Stomach (tissue), 9 donors: ENCODE results near the gene IL17A. TPM values are rescaled to one million over a fixed set of nuclear protein-coding genes. Genes with fewer than 3 reads are reported as not detected.
A peak's percentile ranks its signal among the peaks of the same experiment; 100 is the strongest.

Experiments
- DNase-seq, 2 donors: peaks; one replicate each; pipeline versions ENCODE4 v3.0.0 to v3.0.0-alpha.2; 2013 to 2019
- H3K27ac ChIP-seq, 5 donors: fragments of 200-600 bp in 4 of 5; sonication (generic) in 4 of 5; one replicate each; pipeline ENCODE4 v1.5.1; 2013 to 2019; ENCODE audit warnings: mild to moderate bottlenecking in 1 of 5, moderate library complexity in 1 of 5
- H3K27me3 ChIP-seq, 3 donors: fragments of 200-600 bp; sonication (generic); one replicate each; pipeline ENCODE4 v1.5.1; 2017 to 2019; ENCODE audit warnings: mixed run types in 1 of 3
- H3K36me3 ChIP-seq, 4 donors: fragments of 200-600 bp; sonication (generic); 1 replicate in 3 of 4; 2 replicates in 1 of 4; pipeline ENCODE4 v1.5.1; 2016 to 2019
- H3K4me1 ChIP-seq, 4 donors: fragments of 200-600 bp; sonication (generic); one replicate each; pipeline ENCODE4 v1.5.1; 2016 to 2019
- H3K4me3 ChIP-seq, 4 donors: fragments of 200-600 bp; sonication (generic) in 3 of 4; one replicate each; pipeline ENCODE4 v1.5.1; 2016 to 2019; ENCODE audit warnings: mild to moderate bottlenecking in 1 of 4
- H3K9me3 ChIP-seq, 4 donors: fragments of 200-600 bp; sonication (generic); one replicate each; pipeline ENCODE4 v1.5.1; 2016 to 2019
- EP300 ChIP-seq: sonication (generic); formaldehyde crosslinking; IDR thresholded peaks from one replicate; pipeline ENCODE4 v1.6.1; 2017; ENCODE audit warnings: antibody characterized with exemption
- POLR2A ChIP-seq, 4 donors: fragments of 450-650 bp; IDR thresholded peaks; one replicate each; pipeline ENCODE4 v1.6.1; 2016; ENCODE audit warnings: antibody characterized with exemption in 4 of 4, control low read depth in 2 of 4, mild to moderate bottlenecking in 1 of 4, moderate library complexity in 1 of 4
- POLR2AphosphoS5 ChIP-seq, 3 donors: sonication (generic); formaldehyde crosslinking; IDR thresholded peaks; one replicate each; pipeline ENCODE4 v1.6.1; 2016; ENCODE audit warnings: antibody characterized with exemption in 3 of 3
- whole genome bisulfite sequencing, 5 donors: extraction: QIAGEN DNeasy Blood & Tissue Kit in 3 of 5; methylation state at CpG; one replicate each; pipeline versions ENCODE4 v1.1.5 to v1.1.7; 2013 to 2018; 5-methylcytosine and 5-hydroxymethylcytosine counted together
- intact Hi-C: fragments of 100-400 bp; cut with DNase I; formaldehyde crosslinking; loops from one replicate; pipeline ENCODE4 v1.15.1; 2023; ENCODE audit warnings: low total_unique reads
- polyA plus RNA-seq, 3 donors: library from polyadenylated mRNA; stranded (reverse); fragments of 200-250 nt; gene quantifications; one replicate each; pipeline ENCODE4 v1.2.3, GENCODE V29; 2013
- total RNA-seq, 5 donors: library from RNA; depleted of rRNA; stranded (reverse); fragments of >200 nt; gene quantifications; one replicate each; pipeline versions ENCODE4 v1.1.0 to v1.2.3, GENCODE V29; 2014 to 2016
- TF ChIP-seq, protein P1 (sequence below), 7 experiments: fragments of 450-650 bp in 4 of 7; fragments of 200-600 bp in 3 of 7; sonication (generic) in 3 of 7; IDR thresholded peaks; one replicate each; pipeline ENCODE4 v1.5.1; 2016 to 2019; ENCODE audit warnings: antibody characterized with exemption in 7 of 7, control low read depth in 2 of 7, mild to moderate bottlenecking in 1 of 7
- donor health status: healthy with polysubstance abuse.
- donor health status: Bipolar disorder and iron deficiency.
- donor health status: healthy.

IL17A gene
- total and polyA plus RNA-seq, 8 donors, result 0.08 TPM; not detected in 7

GRCh38 chr6:52149076-52149475, 37.1 kb upstream of the IL17A start:
- Histone ChIP-seq H3K27ac (no peak overlapping the region), H3K4me1 (no peaks in the 10 kb centered on the region), H3K36me3 (no peaks in the 10 kb centered on the region), H3K4me3 (no peak overlapping the region), H3K27me3 (no peaks in the 10 kb centered on the region), H3K9me3 (no peaks in the 10 kb centered on the region)
- DNase-seq, result no peak
- TF ChIP-seq POLR2AphosphoS5 (IDR thresholded peaks at IDR 0.05) (no peak), EP300 (no peak), POLR2A (IDR thresholded peaks at IDR 0.05) (no peak)
- TF ChIP-seq, protein P1, sequence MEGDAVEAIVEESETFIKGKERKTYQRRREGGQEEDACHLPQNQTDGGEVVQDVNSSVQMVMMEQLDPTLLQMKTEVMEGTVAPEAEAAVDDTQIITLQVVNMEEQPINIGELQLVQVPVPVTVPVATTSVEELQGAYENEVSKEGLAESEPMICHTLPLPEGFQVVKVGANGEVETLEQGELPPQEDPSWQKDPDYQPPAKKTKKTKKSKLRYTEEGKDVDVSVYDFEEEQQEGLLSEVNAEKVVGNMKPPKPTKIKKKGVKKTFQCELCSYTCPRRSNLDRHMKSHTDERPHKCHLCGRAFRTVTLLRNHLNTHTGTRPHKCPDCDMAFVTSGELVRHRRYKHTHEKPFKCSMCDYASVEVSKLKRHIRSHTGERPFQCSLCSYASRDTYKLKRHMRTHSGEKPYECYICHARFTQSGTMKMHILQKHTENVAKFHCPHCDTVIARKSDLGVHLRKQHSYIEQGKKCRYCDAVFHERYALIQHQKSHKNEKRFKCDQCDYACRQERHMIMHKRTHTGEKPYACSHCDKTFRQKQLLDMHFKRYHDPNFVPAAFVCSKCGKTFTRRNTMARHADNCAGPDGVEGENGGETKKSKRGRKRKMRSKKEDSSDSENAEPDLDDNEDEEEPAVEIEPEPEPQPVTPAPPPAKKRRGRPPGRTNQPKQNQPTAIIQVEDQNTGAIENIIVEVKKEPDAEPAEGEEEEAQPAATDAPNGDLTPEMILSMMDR (IDR thresholded peaks at IDR 0.05), result no peak
- intact Hi-C loops, result no loop called here

GRCh38 chr6:52149949-52150348, 36.2 kb upstream of the IL17A start:
- DNase-seq, result no peak
- TF ChIP-seq POLR2A (IDR thresholded peaks at IDR 0.05), result no peak
- TF ChIP-seq EP300, result no peak
- TF ChIP-seq, protein P1 (IDR thresholded peaks at IDR 0.05), result no peak
- no peak for TF ChIP-seq POLR2AphosphoS5 (IDR thresholded peaks at IDR 0.05)
- H3K9me3 ChIP-seq, result no peaks in the 10 kb centered on the region
- WGBS, 5 donors, result 90 to 97% (median 93%) methylated on average over 2 of the region's 2 CpGs
- intact Hi-C loops, result no loop called here
- no peaks in the 10 kb centered on the region for H3K27me3 ChIP-seq
- H3K4me1 ChIP-seq, result no peaks in the 10 kb centered on the region
- no peak overlapping the region for H3K27ac ChIP-seq
- no peaks in the 10 kb centered on the region for H3K36me3 ChIP-seq
- H3K4me3 ChIP-seq, result no peak overlapping the region

GRCh38 chr6:52152070-52152423, 34.1 kb upstream of the IL17A start:
- intact Hi-C loops, result no loop called here
- Histone ChIP-seq H3K27ac (no peak overlapping the region), H3K36me3 (no peaks in the 10 kb centered on the region), H3K4me1 (no peaks in the 10 kb centered on the region), H3K4me3 (no peak overlapping the region), H3K9me3 (no peaks in the 10 kb centered on the region), H3K27me3 (no peaks in the 10 kb centered on the region)
- no peak for DNase-seq
- TF ChIP-seq, protein P1 (IDR thresholded peaks at IDR 0.05), result no peak

DNA sequence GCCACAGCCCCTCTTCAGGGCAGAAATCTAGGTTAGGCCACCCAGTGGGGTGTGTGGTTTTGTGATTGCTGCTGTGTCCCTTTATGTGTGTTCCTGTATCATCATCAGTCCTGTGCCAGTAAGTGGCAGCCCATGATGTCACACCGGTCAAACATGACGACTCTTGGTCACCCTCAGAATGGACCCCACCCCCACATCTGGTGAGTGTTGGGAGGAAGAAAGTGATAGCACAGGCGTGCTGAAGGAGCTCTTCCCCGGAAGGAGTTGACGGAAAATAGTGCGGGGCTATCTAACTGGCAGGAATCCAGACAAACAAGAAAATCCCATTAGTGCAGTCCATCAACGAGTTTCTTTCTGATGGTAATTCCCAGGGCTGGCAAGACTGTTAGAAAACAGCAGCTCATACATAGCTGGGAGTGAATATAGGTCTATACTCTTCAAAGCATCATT, 33.4 kb upstream of the IL17A start:
- Histone ChIP-seq H3K27me3 (no peaks in the 10 kb centered on the region), H3K4me1 (no peaks in the 10 kb centered on the region), H3K4me3 (no peak overlapping the region), H3K9me3 (no peaks in the 10 kb centered on the region), H3K36me3 (no peaks in the 10 kb centered on the region), H3K27ac (no peak overlapping the region)
- intact Hi-C loops, result no loop called here
- DNase-seq, result peak in 1 of 2 donors; percentile 46
- WGBS, 5 donors, result 34 to 51% (median 38%) methylated on average over 7 of the region's 7 CpGs
- TF ChIP-seq POLR2AphosphoS5 (IDR thresholded peaks at IDR 0.05), result no peak
- TF ChIP-seq, protein P1 (IDR thresholded peaks at IDR 0.05), result no peak
- TF ChIP-seq POLR2A (IDR thresholded peaks at IDR 0.05), result no peak
- TF ChIP-seq EP300, result no peak

- Histone ChIP-seq H3K9me3 (no peaks in the 10 kb centered on the region), H3K4me1 (no peaks in the 10 kb centered on the region), H3K4me3 (no peak overlapping the region), H3K27me3 (no peaks in the 10 kb centered on the region), H3K27ac (no peak overlapping the region), H3K36me3 (no peaks in the 10 kb centered on the region)
- TF ChIP-seq POLR2AphosphoS5 (IDR thresholded peaks at IDR 0.05), result no peak
- TF ChIP-seq, protein P1 (IDR thresholded peaks at IDR 0.05), result no peak
- TF ChIP-seq POLR2A (IDR thresholded peaks at IDR 0.05), result no peak
- no peak for TF ChIP-seq EP300
- DNase-seq, result no peak
- WGBS, 5 donors, result 74 to 84% (median 77%) methylated on average over 3 of the region's 3 CpGs
- intact Hi-C loops, result no loop called here
Measured at GRCh38 chr6:52154381-52154780, 31.8 kb upstream of the IL17A start.
